Mucosa of rectum (tissue), 2 donors: Measurements from ENCODE around the gene KIF1B.

Experiments used
- H3K27ac ChIP-seq, 2 donors: one replicate each; pipeline ENCODE4 v1.7.0; 2013; ENCODE audit warnings: inconsistent platforms in 2 of 2, low read depth in 2 of 2, low read length in 2 of 2
- H3K27me3 ChIP-seq, 2 donors: one replicate each; pipeline ENCODE4 v1.7.0; 2013; ENCODE audit warnings: low read length in 2 of 2; ENCODE audit not compliant: control insufficient read depth in 2 of 2, insufficient read depth in 2 of 2
- H3K36me3 ChIP-seq, 2 donors: one replicate each; pipeline ENCODE4 v1.7.0; 2013; ENCODE audit warnings: low read length in 2 of 2; ENCODE audit not compliant: control insufficient read depth in 2 of 2, insufficient read depth in 2 of 2
- H3K4me1 ChIP-seq, 2 donors: one replicate each; pipeline ENCODE4 v1.7.0; 2013; ENCODE audit warnings: low read length in 2 of 2, mild to moderate bottlenecking in 1 of 2; ENCODE audit not compliant: control insufficient read depth in 2 of 2, insufficient read depth in 2 of 2
- H3K4me3 ChIP-seq, 2 donors: one replicate each; pipeline ENCODE4 v1.7.0; 2013; ENCODE audit warnings: low read length in 2 of 2
- H3K9ac ChIP-seq, 2 donors: one replicate each; pipeline ENCODE4 v1.7.0; 2013; ENCODE audit warnings: low read length in 2 of 2, low read depth in 1 of 2, mild to moderate bottlenecking in 1 of 2
- H3K9me3 ChIP-seq, 2 donors: one replicate each; pipeline ENCODE4 v1.7.0; 2013; ENCODE audit warnings: low read length in 2 of 2; ENCODE audit not compliant: control insufficient read depth in 2 of 2
- donor health status: healthy.
- donor health status: Normal muscosa, but diverticular disease.

Gene KIF1B

GRCh38 chr1:10177876-10178275 is 32.5 kb upstream of the KIF1B start:
- Histone ChIP-seq H3K27me3 (no peaks in the 10 kb centered on the region), H3K36me3 (peaks cover 22 to 31% of the 10 kb centered on the region in 2 donors), H3K4me1 (no peaks in the 10 kb centered on the region), H3K9me3 (no peaks in the 10 kb centered on the region), H3K9ac (no peak overlapping the region), H3K4me3 (no peak overlapping the region), H3K27ac (no peak overlapping the region)

- no peaks in the 10 kb centered on the region for H3K4me1 ChIP-seq
- H3K4me3 ChIP-seq, result no peak overlapping the region
- no peaks in the 10 kb centered on the region for H3K27me3 ChIP-seq
- H3K27ac ChIP-seq, result no peak overlapping the region
- no peaks in the 10 kb centered on the region for H3K9me3 ChIP-seq
- H3K36me3 ChIP-seq, result peaks cover 19 to 26% of the 10 kb centered on the region in 2 donors
- H3K9ac ChIP-seq, result no peak overlapping the region
Measured at GRCh38 chr1:10178597-10179405, 31.6 kb upstream of the KIF1B start.

DNA sequence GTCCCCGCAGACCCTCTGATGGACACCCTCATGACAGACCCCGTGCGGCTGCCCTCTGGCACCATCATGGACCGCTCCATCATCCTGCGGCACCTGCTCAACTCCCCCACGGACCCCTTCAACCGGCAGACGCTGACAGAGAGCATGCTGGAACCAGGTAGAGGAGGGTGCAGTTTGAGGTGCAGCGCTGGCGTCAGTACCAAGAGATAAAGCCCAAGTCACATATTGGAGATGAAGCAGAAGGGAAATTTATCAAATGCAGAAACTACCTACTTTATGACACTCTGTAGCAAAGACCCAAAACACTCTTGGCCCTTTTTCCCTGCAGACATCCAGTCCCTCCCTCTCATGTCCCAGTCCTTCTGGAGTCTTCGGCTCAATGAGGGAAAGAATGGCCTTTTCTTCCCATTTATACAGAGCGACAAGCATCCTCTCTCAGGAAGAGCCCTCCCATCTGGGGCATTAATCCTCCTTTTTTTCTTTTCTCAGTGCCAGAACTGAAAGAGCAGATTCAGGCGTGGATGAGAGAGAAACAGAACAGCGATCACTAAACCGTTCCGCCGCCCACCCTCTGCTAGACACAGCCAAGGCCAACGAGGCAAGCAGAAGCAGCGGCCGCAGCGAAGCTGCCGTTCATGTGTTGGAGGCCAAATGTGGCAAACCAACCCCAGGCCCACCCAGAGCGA is 30.8 kb upstream of the KIF1B start:
- H3K36me3 ChIP-seq, result peaks cover 19 to 24% of the 10 kb centered on the region in 2 donors
- H3K4me3 ChIP-seq, result no peak overlapping the region
- H3K27me3 ChIP-seq, result no peaks in the 10 kb centered on the region
- no peaks in the 10 kb centered on the region for H3K9me3 ChIP-seq
- H3K4me1 ChIP-seq, result no peaks in the 10 kb centered on the region
- no peak overlapping the region for H3K9ac ChIP-seq
- no peak overlapping the region for H3K27ac ChIP-seq

DNA sequence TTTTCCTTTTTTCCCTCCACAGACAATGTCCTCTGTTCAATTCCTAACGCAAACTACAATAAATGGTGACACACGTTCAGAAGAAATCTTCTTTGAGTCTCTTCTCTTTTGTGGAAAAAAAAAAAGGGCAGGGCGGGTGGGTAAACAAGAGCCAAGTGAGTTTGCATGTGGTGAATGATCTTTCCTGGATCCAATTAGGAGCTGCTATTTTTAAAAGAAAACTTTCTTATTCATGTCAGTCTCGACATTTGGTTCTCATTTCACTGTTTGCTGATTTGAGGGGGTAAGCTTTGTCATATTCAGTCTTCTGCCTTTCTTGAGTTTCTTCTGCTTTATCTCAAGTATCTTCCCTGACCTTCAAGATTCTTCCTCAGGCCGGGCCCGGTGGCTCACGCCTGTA is 29.2 kb upstream of the KIF1B start:
- Histone ChIP-seq H3K4me3 (no peak overlapping the region), H3K27me3 (no peaks in the 10 kb centered on the region), H3K4me1 (peaks cover 0 to 2% of the 10 kb centered on the region in 2 donors), H3K9me3 (no peaks in the 10 kb centered on the region), H3K36me3 (peaks cover 16 to 17% of the 10 kb centered on the region in 2 donors), H3K9ac (no peak overlapping the region), H3K27ac (no peak overlapping the region)

DNA sequence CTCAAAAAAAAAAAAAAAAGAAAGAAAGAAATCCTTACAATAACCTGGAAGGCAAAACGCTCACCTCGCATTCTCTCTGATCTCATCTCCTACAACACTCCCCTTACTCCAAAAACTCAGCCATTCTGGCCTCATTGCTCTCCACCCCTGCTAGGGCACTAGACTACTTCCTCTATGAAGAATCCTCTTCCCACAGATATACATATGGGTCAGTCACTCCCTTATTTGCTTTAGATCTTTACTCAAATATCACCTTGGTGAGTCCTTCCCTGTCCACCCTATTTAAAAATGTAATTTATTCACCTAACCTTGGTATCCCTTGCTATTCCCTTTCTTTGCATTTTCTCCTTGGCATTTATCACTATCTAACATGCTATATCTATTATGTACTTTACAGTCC is 24.6 kb upstream of the KIF1B start:
- no peaks in the 10 kb centered on the region for H3K9me3 ChIP-seq
- H3K4me3 ChIP-seq, result no peak overlapping the region
- H3K9ac ChIP-seq, result no peak overlapping the region
- peaks cover 0 to 2% of the 10 kb centered on the region in 2 donors for H3K4me1 ChIP-seq
- H3K27ac ChIP-seq, result no peak overlapping the region
- no peaks in the 10 kb centered on the region for H3K27me3 ChIP-seq
- peaks cover 0 to under 1% of the 10 kb centered on the region in 2 donors for H3K36me3 ChIP-seq

DNA sequence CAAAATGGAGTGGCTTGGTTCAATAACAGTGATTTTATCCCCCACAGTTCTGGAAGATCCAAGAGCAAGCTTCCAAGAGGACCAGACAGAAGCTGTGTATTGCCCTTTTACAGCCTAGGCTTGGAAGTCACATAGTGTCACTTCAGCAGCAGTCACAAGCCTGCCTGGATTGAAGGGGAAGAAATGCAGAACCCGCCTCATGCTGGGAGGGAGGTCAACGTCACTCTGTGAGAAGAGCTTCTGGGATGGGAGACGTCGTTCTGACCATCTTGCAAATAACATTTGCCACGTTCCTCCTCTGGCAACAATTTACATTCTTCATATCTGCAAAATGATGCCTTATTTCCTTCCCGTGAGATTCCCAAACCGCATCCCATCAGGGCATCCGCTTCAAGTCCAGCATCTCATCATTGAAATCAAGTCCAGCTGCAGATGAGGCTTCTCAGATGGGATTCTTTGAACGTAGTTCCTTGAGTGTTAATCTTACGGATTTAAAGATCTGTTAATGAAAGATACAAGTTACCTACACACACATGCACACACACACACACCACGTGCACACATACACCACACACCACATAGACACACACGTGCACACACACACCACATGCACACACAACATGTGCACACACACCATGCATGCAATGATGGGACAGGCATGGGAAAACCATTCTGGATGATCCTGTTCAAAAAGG is 23.9 kb upstream of the KIF1B start:
- H3K4me1 ChIP-seq, result peaks cover 0 to 2% of the 10 kb centered on the region in 2 donors
- H3K36me3 ChIP-seq, result no peaks in the 10 kb centered on the region
- no peaks in the 10 kb centered on the region for H3K27me3 ChIP-seq
- H3K27ac ChIP-seq, result no peak overlapping the region
- H3K4me3 ChIP-seq, result no peak overlapping the region
- no peak overlapping the region for H3K9ac ChIP-seq
- no peaks in the 10 kb centered on the region for H3K9me3 ChIP-seq

GRCh38 chr1:10187026-10187334 is 23.4 kb upstream of the KIF1B start:
- Histone ChIP-seq H3K27ac (no peak overlapping the region), H3K27me3 (no peaks in the 10 kb centered on the region)

GRCh38 chr1:10188133-10188650 is 22.2 kb upstream of the KIF1B start:
- H3K9me3 ChIP-seq, result no peaks in the 10 kb centered on the region
- H3K27ac ChIP-seq, result no peak overlapping the region
- no peaks in the 10 kb centered on the region for H3K36me3 ChIP-seq
- H3K4me1 ChIP-seq, result peaks cover 0 to 2% of the 10 kb centered on the region in 2 donors
- H3K4me3 ChIP-seq, result no peak overlapping the region
- no peak overlapping the region for H3K9ac ChIP-seq
- H3K27me3 ChIP-seq, result no peaks in the 10 kb centered on the region

More at GRCh38 chr1:10187026-10187334, 23.4 kb upstream of the KIF1B start:
- H3K9ac ChIP-seq, result no peak overlapping the region
- no peaks in the 10 kb centered on the region for H3K36me3 ChIP-seq
- H3K4me1 ChIP-seq, result peaks cover 0 to 2% of the 10 kb centered on the region in 2 donors
- H3K9me3 ChIP-seq, result no peaks in the 10 kb centered on the region
- no peak overlapping the region for H3K4me3 ChIP-seq

DNA sequence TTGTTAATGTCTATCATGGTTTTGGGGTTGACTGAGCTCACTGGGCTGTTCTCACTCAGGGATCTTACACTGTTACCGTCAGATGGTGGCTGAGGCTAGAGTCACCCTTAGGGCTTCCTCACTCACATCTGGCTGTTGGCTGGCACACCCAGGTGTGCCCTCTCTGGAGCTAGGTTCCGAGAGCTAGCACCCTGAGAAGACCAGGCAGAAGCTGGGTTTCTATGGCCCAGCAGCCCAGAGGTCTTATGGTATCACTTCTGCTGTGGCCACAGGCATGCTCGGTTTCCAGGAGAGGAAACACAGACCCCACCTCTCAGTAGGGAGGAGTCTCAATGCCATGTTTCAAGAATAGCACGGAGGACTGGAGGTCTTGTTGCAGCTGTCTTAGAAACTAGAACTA is 20.7 kb upstream of the KIF1B start:
- H3K36me3 ChIP-seq, result no peaks in the 10 kb centered on the region
- no peak overlapping the region for H3K27ac ChIP-seq
- no peak overlapping the region for H3K4me3 ChIP-seq
- no peaks in the 10 kb centered on the region for H3K27me3 ChIP-seq
- no peak overlapping the region for H3K9ac ChIP-seq
- no peaks in the 10 kb centered on the region for H3K9me3 ChIP-seq
- H3K4me1 ChIP-seq, result peaks cover 0 to 2% of the 10 kb centered on the region in 2 donors

GRCh38 chr1:10192263-10192662 is 18.1 kb upstream of the KIF1B start:
- Histone ChIP-seq H3K27me3 (no peaks in the 10 kb centered on the region), H3K9me3 (no peaks in the 10 kb centered on the region), H3K4me1 (no peaks in the 10 kb centered on the region), H3K4me3 (no peak overlapping the region), H3K36me3 (no peaks in the 10 kb centered on the region), H3K27ac (no peak overlapping the region), H3K9ac (no peak overlapping the region)
